CD1c-positive myeloid dendritic cell (primary cell): Measurements from ENCODE around the gene UNC50.
"Not testable (repeated sequence)": the region's sequence is repeated elsewhere in the genome, so short reads cannot be mapped to it uniquely, and the experiment has no call there.

Experiments
- DNase-seq: peaks from one replicate; pipeline ENCODE4 v3.0.0-alpha.2; 2016; ENCODE audit errors: extremely low spot score

Gene UNC50

GRCh38 chr2:98576666-98577312 is 31.6 kb upstream of the UNC50 start:
- no peak for DNase-seq

- no peak for DNase-seq
Observed at GRCh38 chr2:98577313-98577712, 31.1 kb upstream of the UNC50 start.

- no peak for DNase-seq
Observed at GRCh38 chr2:98578231-98578630, 30.2 kb upstream of the UNC50 start.

GRCh38 chr2:98579926-98580325 is 28.5 kb upstream of the UNC50 start:
- DNase-seq = no peak

- DNase-seq = no peak
Observed at GRCh38 chr2:98580656-98581284, 27.6 kb upstream of the UNC50 start.

GRCh38 chr2:98582523-98582922 is 25.9 kb upstream of the UNC50 start:
- DNase-seq = no peak

GRCh38 chr2:98583276-98583675 is 25.1 kb upstream of the UNC50 start:
- no peak for DNase-seq

- no peak for DNase-seq
Observed at GRCh38 chr2:98583816-98584618, 24.4 kb upstream of the UNC50 start.

- no peak for DNase-seq
Observed at GRCh38 chr2:98585386-98585785, 23.0 kb upstream of the UNC50 start.

GRCh38 chr2:98586551-98587140 is 21.7 kb upstream of the UNC50 start:
- DNase-seq = no peak

- no peak for DNase-seq
Observed at GRCh38 chr2:98588880-98589431, 19.4 kb upstream of the UNC50 start.

GRCh38 chr2:98589489-98589888 is 18.9 kb upstream of the UNC50 start:
- DNase-seq = no peak

- no peak for DNase-seq
Observed at GRCh38 chr2:98592565-98592964, 15.8 kb upstream of the UNC50 start.

- not testable (repeated sequence) for DNase-seq
Observed at GRCh38 chr2:98594665-98595064, 13.7 kb upstream of the UNC50 start.

GRCh38 chr2:98598781-98599428 is 9.5 kb upstream of the UNC50 start:
- DNase-seq = no peak

- DNase-seq = no peak
Observed at GRCh38 chr2:98601532-98602132, 6.8 kb upstream of the UNC50 start.

GRCh38 chr2:98604547-98604946 is 3.8 kb upstream of the UNC50 start:
- DNase-seq = no peak

- no peak for DNase-seq
Observed at GRCh38 chr2:98605076-98605475, 3.3 kb upstream of the UNC50 start.

GRCh38 chr2:98606431-98606830 is 2.0 kb upstream of the UNC50 start:
- DNase-seq = no peak

- peak; percentile 41 for DNase-seq
Observed at GRCh38 chr2:98607104-98607503, 1.3 kb upstream of the UNC50 start.

GRCh38 chr2:98607741-98608115 is 661 bp upstream of the UNC50 start:
- DNase-seq = no peak
